Osteocyte (in vitro differentiated cells): ENCODE results near the gene CLIP2. TPM values are rescaled to one million over a fixed set of nuclear protein-coding genes. Genes with fewer than 3 reads are reported as not detected.

ENCODE experiments used
- DNase-seq: peaks from one replicate; pipeline ENCODE4 v3.0.0; 2021; ENCODE audit warnings: mixed read lengths; ENCODE audit not compliant: unreplicated experiment; ENCODE audit errors: extremely low spot score
- H3K27ac Mint-ChIP-seq: one replicate; pipeline ENCODE4 v1.8.0; 2021; ENCODE audit warnings: mild to moderate bottlenecking, mixed read lengths; ENCODE audit not compliant: unreplicated experiment
- H3K27me3 Mint-ChIP-seq: one replicate; pipeline ENCODE4 v1.8.0; 2021; ENCODE audit warnings: mixed read lengths; ENCODE audit not compliant: unreplicated experiment
- H3K36me3 Mint-ChIP-seq: one replicate; pipeline ENCODE4 v1.8.0; 2021; ENCODE audit warnings: mixed read lengths; ENCODE audit not compliant: unreplicated experiment
- H3K4me1 Mint-ChIP-seq: one replicate; pipeline ENCODE4 v1.8.0; 2021; ENCODE audit warnings: mixed read lengths; ENCODE audit not compliant: unreplicated experiment
- H3K4me3 Mint-ChIP-seq: one replicate; pipeline ENCODE4 v1.8.0; 2021; ENCODE audit warnings: mild to moderate bottlenecking, moderate library complexity, mixed read lengths; ENCODE audit not compliant: unreplicated experiment
- H3K9me3 Mint-ChIP-seq: one replicate; pipeline ENCODE4 v1.8.0; 2021; ENCODE audit warnings: mixed read lengths; ENCODE audit not compliant: unreplicated experiment
- total RNA-seq: library from RNA; stranded (reverse); gene quantifications from 2 replicates; pipeline ENCODE4 v1.2.1, GENCODE V29; 2021
- TF ChIP-seq, protein P1 (sequence below): fragments of 200-600 bp; sonication (generic); IDR thresholded peaks from 2 replicates; pipeline ENCODE4 v1.5.0; 2021; ENCODE audit warnings: antibody characterized with exemption, mild to moderate bottlenecking, moderate library complexity

CLIP2 gene
- total RNA-seq, 1 donor from 2014 or later, result 40.7 TPM

DNA sequence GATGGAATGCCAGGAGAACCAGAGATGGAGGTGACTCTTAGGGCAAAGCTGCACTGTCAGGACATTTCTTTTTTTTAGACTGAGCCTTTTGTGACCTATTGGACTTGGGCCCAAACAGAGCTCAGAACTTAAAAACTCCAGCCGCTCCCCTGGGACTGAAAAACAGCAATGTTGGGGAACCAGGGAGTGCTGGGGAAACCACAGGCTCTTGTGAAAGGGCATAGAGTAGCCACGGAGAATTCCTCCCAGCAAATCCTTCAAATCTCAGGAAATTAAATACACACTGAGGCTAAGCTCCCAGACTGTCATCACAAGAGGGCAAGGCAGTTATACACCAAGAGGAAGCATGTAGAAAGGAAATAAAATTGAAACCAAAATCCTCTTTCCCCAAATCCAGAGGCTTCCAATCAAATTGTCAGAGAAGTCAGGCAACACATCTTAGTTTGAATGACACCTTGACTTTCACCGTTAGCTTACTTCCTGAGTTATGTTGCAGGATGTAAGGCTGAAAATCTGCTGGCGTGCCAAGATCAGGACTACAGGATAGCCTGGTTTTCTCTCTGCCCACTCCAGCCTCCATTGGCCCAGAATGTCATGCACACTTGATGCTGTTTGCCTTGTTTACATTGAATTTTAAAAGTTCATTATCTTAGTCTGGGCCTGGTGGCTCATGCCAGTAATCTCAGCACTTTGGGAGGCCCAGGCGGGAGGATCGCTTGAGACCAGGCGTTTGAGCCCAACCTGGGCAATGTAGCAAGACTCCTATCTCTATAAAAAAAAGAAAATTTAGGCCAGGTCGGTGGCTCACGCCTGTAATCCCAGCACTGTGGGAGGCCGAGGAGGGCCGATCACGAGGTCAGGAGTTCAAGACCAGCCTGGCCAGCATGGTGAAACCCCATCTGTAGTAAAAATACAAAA is 32.5 kb upstream of the CLIP2 start:
- no peak for DNase-seq
- TF ChIP-seq, protein P1, sequence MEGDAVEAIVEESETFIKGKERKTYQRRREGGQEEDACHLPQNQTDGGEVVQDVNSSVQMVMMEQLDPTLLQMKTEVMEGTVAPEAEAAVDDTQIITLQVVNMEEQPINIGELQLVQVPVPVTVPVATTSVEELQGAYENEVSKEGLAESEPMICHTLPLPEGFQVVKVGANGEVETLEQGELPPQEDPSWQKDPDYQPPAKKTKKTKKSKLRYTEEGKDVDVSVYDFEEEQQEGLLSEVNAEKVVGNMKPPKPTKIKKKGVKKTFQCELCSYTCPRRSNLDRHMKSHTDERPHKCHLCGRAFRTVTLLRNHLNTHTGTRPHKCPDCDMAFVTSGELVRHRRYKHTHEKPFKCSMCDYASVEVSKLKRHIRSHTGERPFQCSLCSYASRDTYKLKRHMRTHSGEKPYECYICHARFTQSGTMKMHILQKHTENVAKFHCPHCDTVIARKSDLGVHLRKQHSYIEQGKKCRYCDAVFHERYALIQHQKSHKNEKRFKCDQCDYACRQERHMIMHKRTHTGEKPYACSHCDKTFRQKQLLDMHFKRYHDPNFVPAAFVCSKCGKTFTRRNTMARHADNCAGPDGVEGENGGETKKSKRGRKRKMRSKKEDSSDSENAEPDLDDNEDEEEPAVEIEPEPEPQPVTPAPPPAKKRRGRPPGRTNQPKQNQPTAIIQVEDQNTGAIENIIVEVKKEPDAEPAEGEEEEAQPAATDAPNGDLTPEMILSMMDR, result no peak
- Mint-ChIP-seq H3K27me3 (no peaks in the 10 kb centered on the region), H3K27ac (peak overlapping the region; percentile 88), H3K36me3 (no peaks in the 10 kb centered on the region), H3K4me3 (peak overlapping the region; percentile 62), H3K9me3 (no peaks in the 10 kb centered on the region), H3K4me1 (peaks cover 35% of the 10 kb centered on the region)

DNA sequence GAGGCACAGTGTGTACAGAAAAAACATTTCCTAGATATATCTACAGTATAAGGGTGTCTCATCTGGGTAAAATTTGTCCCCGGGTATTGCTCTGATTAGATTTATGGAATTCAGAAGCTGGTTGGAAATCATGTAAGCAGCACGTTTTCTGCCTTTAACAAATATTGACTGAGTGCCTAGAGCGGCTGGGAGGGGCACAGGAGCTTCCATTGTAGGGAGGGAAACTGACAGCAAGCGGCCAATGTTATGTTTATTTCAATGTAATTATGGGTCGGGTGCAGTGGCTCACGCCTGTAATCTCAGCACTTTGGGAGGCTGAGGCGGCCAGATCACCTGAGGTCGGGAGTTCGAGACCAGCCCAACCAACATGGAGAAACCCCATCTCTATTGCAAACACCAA is 30.6 kb upstream of the CLIP2 start:
- no peak for DNase-seq
- H3K36me3 Mint-ChIP-seq, result no peaks in the 10 kb centered on the region
- H3K27me3 Mint-ChIP-seq, result no peaks in the 10 kb centered on the region
- H3K27ac Mint-ChIP-seq, result no peak overlapping the region
- H3K4me3 Mint-ChIP-seq, result no peak overlapping the region
- H3K4me1 Mint-ChIP-seq, result peaks cover 25% of the 10 kb centered on the region
- TF ChIP-seq, protein P1, result no peak
- no peaks in the 10 kb centered on the region for H3K9me3 Mint-ChIP-seq

DNA sequence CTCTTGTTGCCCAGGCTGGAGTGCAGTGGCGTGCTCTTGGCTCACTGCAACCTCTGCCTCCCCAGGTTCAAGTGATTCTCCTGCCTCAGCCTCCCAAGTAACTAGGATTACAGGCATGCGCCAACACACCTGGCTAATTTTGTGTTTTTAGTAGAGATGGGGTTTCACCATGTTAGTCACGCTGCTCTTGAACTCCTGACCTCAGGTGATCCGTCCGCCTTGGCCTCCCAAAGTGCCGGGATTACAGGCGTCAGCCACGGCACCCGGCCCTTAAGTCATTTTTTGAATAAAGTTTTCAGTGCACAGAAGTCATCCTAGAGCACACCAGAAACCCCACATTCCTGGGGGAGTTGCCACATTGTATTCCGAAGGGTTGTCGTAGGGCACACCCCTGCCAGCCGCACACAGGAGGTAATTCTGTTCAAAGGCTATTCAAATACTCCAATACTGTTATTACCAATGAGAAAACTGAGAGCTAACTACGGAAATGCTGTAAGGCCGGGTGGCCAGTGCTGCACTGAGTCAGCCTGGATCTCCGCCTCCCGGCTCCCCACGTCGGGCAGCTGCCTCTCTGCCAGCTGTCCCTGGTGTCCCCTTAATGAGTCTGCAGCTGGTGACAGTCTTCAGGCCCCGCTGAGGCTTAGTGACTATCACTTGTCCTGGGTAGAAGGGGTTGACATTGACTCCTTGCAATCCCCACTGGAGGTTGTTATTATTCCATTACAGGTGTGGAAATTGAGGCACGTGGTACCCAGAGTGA is 26.4 kb upstream of the CLIP2 start:
- no peaks in the 10 kb centered on the region for H3K9me3 Mint-ChIP-seq
- TF ChIP-seq, protein P1, result no peak
- H3K4me3 Mint-ChIP-seq, result no peak overlapping the region
- no peaks in the 10 kb centered on the region for H3K36me3 Mint-ChIP-seq
- no peaks in the 10 kb centered on the region for H3K27me3 Mint-ChIP-seq
- DNase-seq, result no peak
- no peak overlapping the region for H3K27ac Mint-ChIP-seq
- H3K4me1 Mint-ChIP-seq, result no peaks in the 10 kb centered on the region

DNA sequence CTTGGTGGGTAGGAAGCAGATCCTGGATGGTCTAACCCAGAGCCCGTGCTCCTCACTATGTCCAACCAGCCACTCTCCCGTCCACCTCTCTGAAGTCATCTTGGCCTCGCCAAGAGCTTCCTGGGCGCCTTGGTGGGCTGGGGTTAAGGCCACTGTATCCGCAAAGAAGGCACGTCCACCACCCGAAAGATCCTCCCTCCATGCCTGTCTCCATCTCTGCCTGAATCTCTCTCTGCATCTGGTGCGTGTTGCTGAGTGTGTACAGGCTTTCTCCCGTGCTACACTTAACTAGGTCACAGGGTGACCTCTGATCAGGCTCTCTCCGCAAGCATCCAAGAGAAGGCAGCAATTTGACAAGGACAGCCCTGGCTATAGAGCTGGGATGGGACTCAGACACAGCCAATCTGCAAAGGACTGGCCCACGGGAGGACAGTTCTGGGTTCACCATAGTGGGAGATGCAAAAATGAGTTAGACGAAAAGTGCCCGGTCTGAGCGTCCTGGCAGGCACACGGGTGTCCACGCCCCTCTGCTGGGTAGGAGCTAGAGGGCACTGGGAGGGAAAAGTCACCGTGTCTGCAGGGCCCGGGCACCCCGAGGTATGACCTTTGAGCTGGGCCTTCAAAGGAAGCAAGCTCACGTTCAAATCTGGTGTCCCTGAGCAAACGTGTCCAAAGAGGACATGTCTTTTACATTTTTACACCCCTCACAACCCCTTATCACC is 25.6 kb upstream of the CLIP2 start:
- no peak for DNase-seq
- Mint-ChIP-seq H3K4me3 (no peak overlapping the region), H3K9me3 (no peaks in the 10 kb centered on the region), H3K27ac (no peak overlapping the region), H3K27me3 (no peaks in the 10 kb centered on the region), H3K36me3 (no peaks in the 10 kb centered on the region), H3K4me1 (no peaks in the 10 kb centered on the region)
- TF ChIP-seq, protein P1, result no peak
